HG03520 (cell line): Measurements from ENCODE around the gene SLC35A1.

Experiments used
- ATAC-seq: cut with Tn5 transposase; IDR thresholded peaks from one replicate; pipeline ENCODE4 v1.9.1; 2021; ENCODE audit warnings: mild to moderate bottlenecking, moderate library complexity; ENCODE audit not compliant: unreplicated experiment

SLC35A1 gene

GRCh38 chr6:87522686-87523085 lies 49.9 kb downstream of the SLC35A1 start:
- no peak for ATAC-seq

GRCh38 chr6:87529221-87529620 lies 56.4 kb downstream of the SLC35A1 start:
- ATAC-seq, result no peak

GRCh38 chr6:87534377-87535047 lies 61.7 kb downstream of the SLC35A1 start:
- no peak for ATAC-seq

DNA sequence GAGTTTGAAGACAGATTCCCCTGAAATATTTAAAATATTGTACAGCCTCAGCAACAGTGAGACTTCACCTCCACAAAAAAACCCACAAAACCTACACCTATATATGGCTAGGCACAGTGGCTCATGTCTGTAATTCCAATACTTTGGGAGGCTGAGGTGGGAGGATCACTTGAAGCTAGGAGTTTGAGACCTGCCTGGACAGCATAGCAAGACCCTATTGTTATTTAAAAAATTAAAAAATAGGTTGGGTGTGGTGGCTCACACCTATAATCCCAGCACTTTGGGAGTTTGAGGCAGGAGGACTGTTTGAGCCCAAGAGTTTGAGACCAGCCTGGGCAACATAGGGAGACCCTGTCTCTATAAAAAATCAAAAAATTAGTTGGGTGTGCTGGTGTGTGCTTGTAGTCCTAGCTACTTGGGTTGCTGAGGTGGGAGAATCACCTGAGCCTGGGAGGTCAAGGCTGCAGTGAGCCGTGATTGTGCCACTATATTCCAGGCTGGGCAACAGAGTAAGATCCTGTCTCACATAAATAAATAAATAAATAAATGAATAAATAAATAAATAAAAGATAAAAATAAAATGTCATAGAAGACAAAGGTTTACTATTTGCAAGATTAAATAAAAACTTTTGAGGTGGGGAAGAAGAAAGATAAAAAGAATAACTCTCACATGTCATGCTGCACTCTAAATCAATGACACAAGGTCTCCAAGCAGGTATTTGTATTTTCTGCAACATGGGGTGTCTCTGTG lies 65.9 kb downstream of the SLC35A1 start:
- no peak for ATAC-seq

DNA sequence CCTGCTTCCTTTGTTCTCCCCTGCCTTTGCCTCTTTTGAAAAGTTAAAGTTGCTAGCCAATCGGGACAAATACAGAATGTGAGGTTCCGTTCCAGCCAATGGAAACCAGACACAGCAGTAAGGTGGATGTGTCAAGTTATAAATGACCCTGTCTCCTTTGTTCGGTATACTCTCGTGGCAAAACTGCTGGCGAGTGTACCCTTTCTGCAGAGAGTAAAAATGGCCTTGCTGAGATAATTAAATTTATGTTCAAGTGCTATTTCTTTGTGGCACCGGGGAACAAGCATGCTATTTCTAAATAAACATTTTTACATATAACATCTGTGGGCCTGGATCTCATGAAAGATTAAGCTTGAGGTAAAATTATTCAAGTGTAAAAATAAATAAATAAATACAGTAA lies 66.8 kb downstream of the SLC35A1 start:
- ATAC-seq, result no peak

DNA sequence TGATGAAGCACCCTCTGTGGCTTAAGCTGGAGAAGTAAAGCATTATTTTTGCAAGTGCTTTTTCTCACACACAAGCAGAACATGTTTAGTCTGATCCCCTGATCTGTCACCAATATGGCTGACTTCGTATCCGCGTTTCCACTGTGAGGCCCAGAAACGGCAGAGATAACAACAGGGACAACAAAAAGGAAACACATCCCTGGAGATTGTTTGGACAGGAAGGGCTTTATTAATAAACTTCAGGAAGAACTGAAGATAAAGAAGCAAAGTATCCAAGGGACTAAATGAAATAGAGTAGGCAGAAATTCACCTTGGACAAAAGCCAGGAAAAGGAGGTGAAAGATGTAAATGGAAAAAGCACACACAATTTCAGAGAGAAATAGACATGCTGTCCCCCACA lies 67.8 kb downstream of the SLC35A1 start:
- no peak for ATAC-seq

DNA sequence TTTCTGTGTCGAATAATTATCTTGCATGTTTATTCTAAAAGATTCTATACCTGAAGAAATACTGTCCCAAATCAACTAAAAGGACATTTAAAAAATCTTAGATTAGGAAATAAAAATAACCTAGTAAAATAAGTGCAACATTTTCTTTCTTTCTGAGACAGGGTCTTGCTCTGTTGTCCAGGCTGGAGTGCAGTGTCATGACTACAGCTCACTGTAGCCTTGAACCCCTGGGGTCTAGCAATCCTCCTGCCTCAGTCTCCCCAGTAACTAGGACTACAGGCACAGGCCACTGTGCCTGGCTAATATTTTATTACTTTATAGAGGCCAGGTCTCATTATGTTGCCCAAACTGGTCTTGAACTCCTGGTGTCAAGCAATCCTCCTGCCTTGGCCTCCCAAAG lies 68.3 kb downstream of the SLC35A1 start:
- ATAC-seq, result no peak

GRCh38 chr6:87541744-87542143 lies 69.0 kb downstream of the SLC35A1 start:
- ATAC-seq, result no peak

DNA sequence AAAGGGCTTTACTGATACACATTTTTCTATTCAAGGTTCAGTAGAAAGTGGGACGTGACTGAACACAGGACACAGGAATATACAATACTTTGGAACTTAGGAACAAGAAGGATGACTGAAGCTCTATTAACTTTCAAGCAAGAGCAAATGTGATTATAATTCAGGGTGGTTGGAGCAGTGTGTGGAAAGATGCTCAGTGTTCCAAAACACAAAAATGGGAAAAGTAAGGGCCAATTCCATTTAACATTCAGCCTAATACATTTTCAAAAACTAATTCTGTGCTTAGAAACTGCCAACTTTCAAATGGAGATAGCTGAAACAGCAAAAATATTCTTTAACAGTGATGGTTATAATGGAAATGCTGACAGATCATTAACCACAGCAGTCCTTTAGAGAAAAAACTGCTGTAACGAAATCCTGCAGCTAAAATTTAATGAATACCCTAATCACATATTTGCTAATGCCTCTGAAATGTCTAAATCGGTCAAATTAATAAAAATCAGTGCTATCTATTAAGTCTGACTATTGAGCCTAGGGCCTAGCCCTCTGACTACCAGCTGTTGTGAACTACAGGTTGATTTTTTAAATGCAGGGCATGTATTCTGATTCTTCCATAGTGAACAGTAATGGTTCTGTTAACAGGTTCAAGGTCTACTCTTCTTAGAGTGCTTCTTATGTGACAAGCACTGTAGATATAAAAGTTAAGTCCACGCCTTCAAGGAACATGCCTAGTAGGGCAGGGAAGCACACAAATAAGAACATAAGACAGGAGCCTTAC lies 71.1 kb downstream of the SLC35A1 start:
- no peak for ATAC-seq

DNA sequence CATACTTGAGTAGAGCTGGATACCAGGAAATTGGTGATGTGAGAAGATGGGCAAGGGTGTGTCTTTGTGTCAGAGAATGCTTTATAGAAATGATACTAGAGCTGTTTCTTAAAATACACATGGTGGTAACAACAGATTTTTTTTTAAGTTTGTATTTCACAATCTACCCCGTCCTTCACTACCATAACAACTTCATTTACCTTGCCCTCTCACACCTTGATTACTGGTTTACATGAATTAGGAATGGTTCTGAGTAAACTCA lies 71.6 kb downstream of the SLC35A1 start:
- ATAC-seq, result no peak

DNA sequence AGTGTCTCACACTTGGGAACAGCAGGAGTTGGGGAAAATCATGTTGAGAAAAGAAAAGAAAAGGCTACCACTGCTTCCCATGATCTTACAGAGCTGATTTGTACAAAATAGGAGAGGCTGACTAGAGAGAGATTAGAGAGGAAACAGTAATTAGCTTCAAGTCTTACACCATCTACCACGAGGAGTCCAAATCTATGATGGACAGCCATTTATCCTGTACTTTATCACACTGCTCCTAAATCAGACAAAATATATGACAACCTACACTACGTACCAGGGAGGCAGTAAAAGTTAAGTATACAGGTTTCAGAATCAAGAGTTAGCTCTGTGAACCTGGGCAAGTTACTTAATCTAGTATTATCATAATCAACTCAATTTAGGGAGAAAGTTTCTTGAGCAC lies 79.0 kb downstream of the SLC35A1 start:
- no peak for ATAC-seq

GRCh38 chr6:87553159-87553765 lies 80.5 kb downstream of the SLC35A1 start:
- no peak for ATAC-seq

DNA sequence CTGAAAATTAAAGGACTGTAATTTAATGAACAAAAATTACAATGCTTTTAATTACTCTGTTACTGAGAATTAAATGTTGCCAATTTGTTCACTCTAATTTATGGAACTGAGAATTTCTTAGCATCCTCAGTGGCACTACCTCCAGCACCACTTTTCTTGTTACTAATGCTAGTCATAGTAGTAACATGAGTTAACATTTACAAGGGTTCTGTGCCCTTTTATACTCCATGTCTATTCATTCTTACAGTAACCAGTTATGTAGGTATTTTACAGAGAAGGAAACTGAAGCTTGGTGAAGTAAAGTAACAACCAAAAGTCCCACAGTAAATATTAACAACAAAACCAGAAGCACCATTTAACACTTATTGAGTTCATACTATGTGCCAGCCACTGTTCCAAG lies 82.7 kb downstream of the SLC35A1 start:
- ATAC-seq, result no peak

- ATAC-seq, result no peak
Observed at GRCh38 chr6:87558446-87558845, 85.7 kb downstream of the SLC35A1 start.

DNA sequence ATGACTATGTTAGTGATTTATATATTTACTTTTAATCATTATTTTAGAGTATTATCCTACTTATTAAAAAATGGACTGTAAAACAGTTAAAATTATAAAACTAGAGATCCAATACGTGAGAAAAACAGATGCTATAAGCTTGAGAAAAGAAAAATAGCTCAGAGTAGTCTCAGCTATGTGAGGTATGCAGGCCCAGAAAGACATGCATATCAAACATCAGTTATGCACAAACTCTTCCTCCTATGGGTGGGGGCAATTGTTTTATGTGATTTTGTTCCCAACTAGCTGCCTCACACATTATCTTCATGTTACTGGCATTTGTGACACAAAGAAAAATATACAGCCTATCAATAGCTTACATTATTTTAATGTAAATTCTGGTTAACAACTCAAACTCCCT lies 88.2 kb downstream of the SLC35A1 start:
- no peak for ATAC-seq
